ENCODE results near the gene FAM50A.

FAM50A gene

GRCh38 chrX:154468217-154468616, 24.3 kb downstream of the FAM50A start:
- DNase-seq: no peak

- no peak for DNase-seq
These were observed 25.2 kb downstream of the FAM50A start for GRCh38 chrX:154469114-154469513.

GRCh38 chrX:154469880-154470279, 25.9 kb downstream of the FAM50A start:
- DNase-seq: no peak

- no peak for DNase-seq
These were observed 26.5 kb downstream of the FAM50A start for GRCh38 chrX:154470434-154470833.

- no peak for DNase-seq
These were observed 27.1 kb downstream of the FAM50A start for GRCh38 chrX:154470914-154471568.

GRCh38 chrX:154471839-154472684, 28.1 kb downstream of the FAM50A start:
- no peak for DNase-seq

GRCh38 chrX:154472685-154473632, 29.0 kb downstream of the FAM50A start:
- DNase-seq: no peak

- DNase-seq: no peak
These were observed 29.7 kb downstream of the FAM50A start for GRCh38 chrX:154473683-154474082.

- DNase-seq: no peak
These were observed 32.9 kb downstream of the FAM50A start for GRCh38 chrX:154476821-154477220.

- DNase-seq: no peak
These were observed 34.0 kb downstream of the FAM50A start for GRCh38 chrX:154477891-154478477.

- peak; percentile 99 for DNase-seq
These were observed 35.0 kb downstream of the FAM50A start, which contains the start of gene LAGE3 for GRCh38 chrX:154478728-154479622. Gene LAGE3, minus strand, starts transcription at chrX:154479281. Its CDS starts 366 bp downstream, at chrX:154478915.

- DNase-seq: no peak
These were observed 37.3 kb downstream of the FAM50A start for GRCh38 chrX:154481195-154481594.

- no peak for DNase-seq
These were observed 38.1 kb downstream of the FAM50A start for GRCh38 chrX:154481911-154482601.

GRCh38 chrX:154482786-154483185, 38.8 kb downstream of the FAM50A start:
- DNase-seq: no peak

- no peak for DNase-seq
These were observed 39.4 kb downstream of the FAM50A start for GRCh38 chrX:154483325-154483724.

- no peak for DNase-seq
These were observed 40.6 kb downstream of the FAM50A start for GRCh38 chrX:154484255-154485149.

- no peak for DNase-seq
These were observed 41.5 kb downstream of the FAM50A start for GRCh38 chrX:154485150-154486051.

GRCh38 chrX:154486052-154486395, 42.1 kb downstream of the FAM50A start:
- peak; percentile 76 for DNase-seq
